PC-9 (cell line): ENCODE measurements around the gene UNC13A. TPM values are rescaled to one million over a fixed set of nuclear protein-coding genes. Genes with fewer than 3 reads are reported as not detected.

Experiments used
- BruUV-seq: library from RNA; stranded (reverse); fragments of 400-500 nt; replicated peaks from 2 replicates; lab custom pipeline; 2021; lab: Mats Ljungman, UMichigan
- CTCF ChIA-PET: fragments of 300-600 bp; sonication (Branson Sonifier 250); formaldehyde crosslinking; loops from one replicate; lab custom pipeline; 2022; ENCODE audit warnings: antibody characterized with exemption; lab: Charles Lee
- POLR2A ChIA-PET: fragments of 300-600 bp; sonication (Branson Sonifier 250); formaldehyde crosslinking; loops from one replicate; lab custom pipeline; 2022; ENCODE audit warnings: antibody characterized with exemption; ENCODE audit not compliant: unreplicated experiment; lab: Charles Lee
- DNase-seq, 2 experiments: peaks; one replicate each; pipeline versions ENCODE4 v3.0.0 to v3.0.0-alpha.2; 2015 to 2022; ENCODE audit warnings: mixed read lengths in 1 of 2
- H2AFZ ChIP-seq: fragments of 200-600 bp; sonication (generic); 2 replicates; pipeline ENCODE4 v1.8.1; 2017; ENCODE audit warnings: antibody characterized with exemption
- H3F3A ChIP-seq: fragments of 200-600 bp; sonication (generic); 2 replicates; pipeline ENCODE4 v1.8.1; 2017; ENCODE audit warnings: antibody characterized with exemption, mild to moderate bottlenecking, low read depth; ENCODE audit not compliant: insufficient read depth
- H3K27ac ChIP-seq: fragments of 200-600 bp; sonication (generic); 2 replicates; pipeline ENCODE4 v1.6.1; 2016; ENCODE audit warnings: mixed run types
- H3K27me3 ChIP-seq: fragments of 200-600 bp; sonication (generic); 2 replicates; pipeline ENCODE4 v1.6.1; 2016; ENCODE audit warnings: low read depth, mixed run types; ENCODE audit not compliant: insufficient read depth
- H3K36me3 ChIP-seq: fragments of 200-600 bp; sonication (generic); 2 replicates; pipeline ENCODE4 v1.6.1; 2016; ENCODE audit warnings: low read depth, mixed run types
- H3K4me1 ChIP-seq: fragments of 200-600 bp; sonication (generic); replicated peaks from 2 replicates; pipeline ENCODE4 v1.6.1; 2016; ENCODE audit warnings: mixed run types; ENCODE audit not compliant: insufficient read depth
- H3K4me2 ChIP-seq: fragments of 200-600 bp; sonication (generic); 2 replicates; pipeline ENCODE4 v1.6.1; 2017; ENCODE audit warnings: mixed run types
- H3K4me3 ChIP-seq: fragments of 200-600 bp; sonication (generic); 2 replicates; pipeline ENCODE4 v1.6.1; 2016; ENCODE audit warnings: mixed run types
- H3K79me2 ChIP-seq: fragments of 200-600 bp; sonication (generic); 2 replicates; pipeline ENCODE4 v1.6.1; 2017; ENCODE audit warnings: low read depth, mixed run types
- H3K9me2 ChIP-seq: fragments of 200-600 bp; sonication (generic); 2 replicates; pipeline ENCODE4 v1.8.1; 2017; ENCODE audit warnings: mild to moderate bottlenecking; ENCODE audit not compliant: insufficient read depth
- H3K9me3 ChIP-seq: fragments of 200-600 bp; sonication (generic); 2 replicates; pipeline ENCODE4 v1.8.1; 2016; ENCODE audit warnings: low read depth; ENCODE audit not compliant: insufficient read depth
- H4K20me1 ChIP-seq: fragments of 200-600 bp; sonication (generic); 2 replicates; pipeline ENCODE4 v1.8.1; 2017; ENCODE audit not compliant: insufficient read depth
- CTCF ChIP-seq: fragments of 200-600 bp; sonication (generic); conservative IDR thresholded peaks from 2 replicates; pipeline ENCODE4 v1.6.1; 2017; ENCODE audit warnings: mixed run types, antibody characterized with exemption, mild to moderate bottlenecking, moderate library complexity
- EZH2 ChIP-seq: fragments of 200-600 bp; sonication (generic); IDR thresholded peaks from 2 replicates; pipeline ENCODE4 v1.8.0; 2017; ENCODE audit warnings: antibody characterized with exemption, low read depth
- intact Hi-C: fragments of 100-400 bp; cut with micrococcal nuclease; formaldehyde crosslinking; loops from one replicate; pipeline ENCODE4 v1.10.0; 2022; ENCODE audit not compliant: unreplicated experiment
- total RNA-seq: library from RNA; stranded (reverse); gene quantifications from 2 replicates; pipeline ENCODE4 v1.2.3, GENCODE V29; 2021

The UNC13A gene
- total RNA-seq, 1 experiment from 2014 or later = 0.17 TPM

- peak overlapping the region; percentile 95 for H3K4me3 ChIP-seq
- ChIA-PET POLR2A (no interaction called here), CTCF (interaction anchor here (0.6 to 1.1 kb wide), 2 partner anchors 18 to 210 kb away, joined by 3 to 7 read pairs; no protein-coding TSS in a partner anchor)
- H4K20me1 ChIP-seq = 0 out of 2 replicates have a peak, but pooled peaks cover 5% of the 10 kb centered on the region
- intact Hi-C loops = loop anchor here (5.0 to 10.0 kb wide), 2 partner anchors 44 to 81 kb away; partner anchors contain the start of genes PGLS and SLC27A1
- BruUV-seq = TSS peak; percentile 80
- peak overlapping the region; percentile 73 for H3K4me2 ChIP-seq
- H2AFZ ChIP-seq = peak overlapping the region; percentile 86
- peaks cover 18% of the 10 kb centered on the region for H3K79me2 ChIP-seq
- peaks cover 19% of the 10 kb centered on the region; the same call in 1 of the 2 replicates for H3F3A ChIP-seq
- H3K9me2 ChIP-seq = no peaks in the 10 kb centered on the region
- TF ChIP-seq EZH2 (no peak), CTCF (no peak)
- H3K27ac ChIP-seq = 0 out of 2 replicates have a peak overlapping the region, but pooled peaks have one; percentile 0
- H3K27me3 ChIP-seq = no peaks in the 10 kb centered on the region
- H3K9me3 ChIP-seq = no peaks in the 10 kb centered on the region
- H3K36me3 ChIP-seq = no peaks in the 10 kb centered on the region
- H3K4me1 ChIP-seq = peaks cover 7% of the 10 kb centered on the region
- DNase-seq = peak; percentile 71 to 79
Measured at GRCh38 chr19:17555929-17556813, 132.0 kb downstream of the UNC13A start.

GRCh38 chr19:17555480-17555928 lies 132.7 kb downstream of the UNC13A start, which contains the start of gene COLGALT1:
Gene COLGALT1, plus strand, starts transcription at chr19:17555649. Its CDS starts 65 bp downstream, at chr19:17555714.
- no peaks in the 10 kb centered on the region for H3K9me3 ChIP-seq
- ChIA-PET CTCF (no interaction called here), POLR2A (no interaction called here)
- TF ChIP-seq EZH2 = no peak
- TF ChIP-seq CTCF = no peak
- peak within 1 kb of the TSS; percentile 86 for H2AFZ ChIP-seq
- intact Hi-C loops = loop anchor here (5.0 to 10.0 kb wide), 2 partner anchors 43 to 81 kb away; partner anchors contain the start of genes PGLS and SLC27A1
- 0 out of 2 replicates have a peak, but pooled peaks cover 5% of the 10 kb centered on the region for H4K20me1 ChIP-seq
- DNase-seq = peak; percentile 92 to 95
- H3K36me3 ChIP-seq = no peaks in the 10 kb centered on the region
- H3K27me3 ChIP-seq = no peaks in the 10 kb centered on the region
- H3K4me1 ChIP-seq = peaks cover 7% of the 10 kb centered on the region
- 0 out of 2 replicates have a peak within 1 kb of the TSS, but pooled peaks have one; percentile 0 for H3K27ac ChIP-seq
- no peaks in the 10 kb centered on the region for H3K9me2 ChIP-seq
- peaks cover 18% of the 10 kb centered on the region for H3K79me2 ChIP-seq
- H3F3A ChIP-seq = peaks cover 19% of the 10 kb centered on the region; the same call in 1 of the 2 replicates
- BruUV-seq = no TSS peak
- H3K4me3 ChIP-seq = peak within 1 kb of the TSS; percentile 95
- peak within 1 kb of the TSS; percentile 73 for H3K4me2 ChIP-seq

- H3K4me3 ChIP-seq = peak overlapping the region; percentile 95
- H3K4me2 ChIP-seq = peak overlapping the region; percentile 73
- no peak overlapping the region for H3K27ac ChIP-seq
- ChIA-PET POLR2A (interaction anchor here (0.6 kb wide), 1 partner anchor 40 kb away, joined by 6 read pairs; no protein-coding TSS in a partner anchor), CTCF (no interaction called here)
- H3K36me3 ChIP-seq = no peaks in the 10 kb centered on the region
- peaks cover 18% of the 10 kb centered on the region for H3K79me2 ChIP-seq
- TF ChIP-seq CTCF (no peak), EZH2 (no peak)
- H2AFZ ChIP-seq = peak overlapping the region; percentile 86
- peaks cover 7% of the 10 kb centered on the region for H3K4me1 ChIP-seq
- H3F3A ChIP-seq = peaks cover 19% of the 10 kb centered on the region; the same call in 1 of the 2 replicates
- DNase-seq = no peak
- H3K27me3 ChIP-seq = no peaks in the 10 kb centered on the region
- H4K20me1 ChIP-seq = 0 out of 2 replicates have a peak, but pooled peaks cover 5% of the 10 kb centered on the region
- no peaks in the 10 kb centered on the region for H3K9me2 ChIP-seq
- no peaks in the 10 kb centered on the region for H3K9me3 ChIP-seq
- BruUV-seq = TSS peak; percentile 49
- intact Hi-C loops = loop anchor here (5.0 to 10.0 kb wide), 2 partner anchors 43 to 80 kb away; partner anchors contain the start of genes PGLS and SLC27A1
Measured at GRCh38 chr19:17554968-17555479, 133.1 kb downstream of the UNC13A start.
